T-cell (primary cell): ENCODE results near the gene MRPL4. TPM values are rescaled to one million over a fixed set of nuclear protein-coding genes. Genes with fewer than 3 reads are reported as not detected.
A peak's percentile ranks its signal among the peaks of the same experiment; 100 is the strongest.

ENCODE experiments used
- ATAC-seq, 4 experiments: fragments of 200-7000 bp in 3 of 4; fragments of 150-1000 bp in 1 of 4; cut with Tn5 transposase; replicated peaks in 1 of 4; 1 replicate in 3 of 4; 2 replicates in 1 of 4; pipeline ENCODE4 v1.10.0; 2021; ENCODE audit warnings: moderate library complexity in 3 of 4, mild to moderate bottlenecking in 2 of 4, moderate number of reproducible peaks in 1 of 4
- CTCF ChIA-PET, 2 donors: fragments of 300-600 bp; sonication (Branson Sonifier 250); formaldehyde crosslinking; loops; one replicate each; lab custom pipeline; 2022; ENCODE audit warnings: antibody characterized with exemption in 2 of 2; lab: Charles Lee
- POLR2A ChIA-PET, 2 donors: fragments of 300-600 bp; sonication (Branson Sonifier 250); formaldehyde crosslinking; loops; one replicate each; lab custom pipeline; 2022; ENCODE audit warnings: antibody characterized with exemption in 2 of 2; lab: Charles Lee
- DNase-seq, 35 experiments: peaks; one replicate each; pipeline versions ENCODE4 v3.0.0 to v3.0.0-alpha.2; 2013 to 2023
- H3K27ac ChIP-seq: one replicate; pipeline ENCODE4 v1.5.1; 2013; ENCODE audit warnings: low read length
- H3K27me3 ChIP-seq, 2 experiments: replicated peaks in 1 of 2; 1 replicate in 1 of 2; 2 replicates in 1 of 2; pipeline versions ENCODE4 v1.6.1 to v1.7.0; 2013; ENCODE audit warnings: low read length in 1 of 2, mixed read lengths in 1 of 2; ENCODE audit not compliant: control insufficient read depth in 2 of 2, insufficient read depth in 2 of 2; ENCODE audit errors: extremely low read depth in 1 of 2
- H3K36me3 ChIP-seq, 2 donors: 1 replicate in 1 of 2; 2 replicates in 1 of 2; pipeline versions ENCODE4 v1.6.1 to v1.7.0; 2013; ENCODE audit warnings: low read length in 1 of 2; ENCODE audit not compliant: control insufficient read depth in 2 of 2, insufficient read depth in 1 of 2; ENCODE audit errors: extremely low read depth in 1 of 2
- H3K4me1 ChIP-seq, 2 experiments: 1 replicate in 1 of 2; 2 replicates in 1 of 2; pipeline versions ENCODE4 v1.6.1 to v1.7.0; 2013; ENCODE audit warnings: low read length in 2 of 2, mixed read lengths in 1 of 2; ENCODE audit not compliant: insufficient read depth in 2 of 2, control insufficient read depth in 1 of 2; ENCODE audit errors: extremely low read depth in 1 of 2
- H3K4me3 ChIP-seq, 2 donors: 1 replicate in 1 of 2; 2 replicates in 1 of 2; pipeline versions ENCODE4 v1.5.1 to v1.7.0; 2013; ENCODE audit warnings: mild to moderate bottlenecking in 2 of 2, low read length in 1 of 2, moderate library complexity in 1 of 2; ENCODE audit not compliant: control insufficient read depth in 1 of 2; ENCODE audit errors: extremely low read depth in 1 of 2
- H3K9me3 ChIP-seq: 2 replicates; pipeline ENCODE4 v1.7.0; 2013
- H3K27ac Mint-ChIP-seq, 2 donors: one replicate each; pipeline ENCODE4 v1.8.0; 2020 to 2021; ENCODE audit warnings: mild to moderate bottlenecking in 2 of 2, mixed read lengths in 2 of 2
- H3K27me3 Mint-ChIP-seq, 2 donors: one replicate each; pipeline ENCODE4 v1.8.0; 2021 to 2022; ENCODE audit warnings: mixed read lengths in 2 of 2
- H3K36me3 Mint-ChIP-seq: one replicate; pipeline ENCODE4 v1.8.0; 2021; ENCODE audit warnings: mixed read lengths
- H3K4me1 Mint-ChIP-seq, 3 donors: one replicate each; pipeline ENCODE4 v1.8.0; 2020 to 2022; ENCODE audit warnings: mixed read lengths in 3 of 3, mild to moderate bottlenecking in 1 of 3
- H3K4me3 Mint-ChIP-seq, 3 donors: one replicate each; pipeline ENCODE4 v1.8.0; 2020 to 2022; ENCODE audit warnings: mild to moderate bottlenecking in 3 of 3, mixed read lengths in 3 of 3, moderate library complexity in 3 of 3
- H3K9me3 Mint-ChIP-seq, 3 donors: one replicate each; pipeline ENCODE4 v1.8.0; 2020 to 2022; ENCODE audit warnings: mixed read lengths in 3 of 3
- WGBS: methylation state at CpG from one replicate; pipeline ENCODE4 v1.1.5; 2013; ENCODE audit warnings: missing lambda C conversion rate; ENCODE audit not compliant: insufficient coverage; 5-methylcytosine and 5-hydroxymethylcytosine counted together
- total RNA-seq, 35 experiments: library from RNA in 6 of 35; stranded (reverse) in 6 of 35; fragments of 120-200 nt in 1 of 35; gene quantifications; one replicate each; pipeline versions ENCODE4 v1.2.1 to v1.2.4 and lab custom pipeline; 2013 to 2026

The MRPL4 gene
- total RNA-seq, 5 donors from 2014 or later (not counting 1 experiment from before 2014, with no cell fraction given), result 32.9 to 56.6 (median 53.1) TPM

DNA sequence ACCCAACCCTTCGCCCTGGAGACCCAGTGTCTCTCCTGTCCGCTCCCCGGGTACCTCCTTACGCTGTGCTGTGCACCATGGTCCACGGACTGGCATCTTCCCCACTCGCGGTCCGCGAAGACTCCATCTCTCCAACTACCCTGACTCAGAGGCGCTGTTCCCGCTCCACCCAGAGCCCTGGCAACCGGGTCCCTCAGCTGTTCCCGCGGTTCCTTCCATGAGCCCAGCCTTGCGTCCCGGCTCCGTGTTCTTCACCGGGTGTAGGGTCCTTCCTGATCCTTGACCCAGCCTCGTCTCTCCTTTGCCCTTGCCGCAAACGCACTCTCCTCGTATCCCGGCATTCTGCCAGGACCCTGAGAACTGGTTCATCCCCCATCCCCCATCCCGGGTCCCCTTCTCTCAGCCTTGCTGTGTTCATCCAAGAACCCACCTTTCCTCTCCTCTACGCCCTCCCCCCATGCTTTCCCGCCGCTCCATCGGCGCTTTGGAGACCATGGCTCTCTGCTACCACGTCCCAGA lies 38.4 kb downstream of the MRPL4 start:
- H3K4me3 ChIP-seq, result peak overlapping the region; percentile 39 to 49
- H3K27ac ChIP-seq, result no peak overlapping the region
- peaks cover 31 to 95% of the 10 kb centered on the region in 2 experiments for H3K4me1 ChIP-seq
- peaks cover 9% of the 10 kb centered on the region for H3K36me3 Mint-ChIP-seq
- H3K9me3 ChIP-seq, result no peaks in the 10 kb centered on the region
- peak overlapping the region; percentile 70 to 88 (median 73) for H3K4me3 Mint-ChIP-seq
- CTCF ChIA-PET, result interaction anchor here in 1 of 2 donors (1.7 kb wide), 1 partner anchor 20 kb away, joined by 6 read pairs; the partner anchor contains the start of gene ICAM1
- 2% methylated on average over 29 of the region's 30 CpGs for WGBS
- DNase-seq (peak in 2 of 35 experiments; percentile 20 to 27), ATAC-seq (no peak)
- H3K27me3 ChIP-seq, result peaks cover 15 to 90% of the 10 kb centered on the region in 2 experiments
- no peaks in the 10 kb centered on the region for H3K9me3 Mint-ChIP-seq
- peaks cover 0 to 7% of the 10 kb centered on the region in 2 donors for H3K36me3 ChIP-seq
- peak overlapping the region in 1 of 2 donors; percentile 67 for H3K27ac Mint-ChIP-seq
- POLR2A ChIA-PET, result no interaction called here
- peaks cover 28 to 72% of the 10 kb centered on the region in 2 donors for H3K27me3 Mint-ChIP-seq
- H3K4me1 Mint-ChIP-seq, result peaks cover 64 to 75% (median 71%) of the 10 kb centered on the region in 3 donors

DNA sequence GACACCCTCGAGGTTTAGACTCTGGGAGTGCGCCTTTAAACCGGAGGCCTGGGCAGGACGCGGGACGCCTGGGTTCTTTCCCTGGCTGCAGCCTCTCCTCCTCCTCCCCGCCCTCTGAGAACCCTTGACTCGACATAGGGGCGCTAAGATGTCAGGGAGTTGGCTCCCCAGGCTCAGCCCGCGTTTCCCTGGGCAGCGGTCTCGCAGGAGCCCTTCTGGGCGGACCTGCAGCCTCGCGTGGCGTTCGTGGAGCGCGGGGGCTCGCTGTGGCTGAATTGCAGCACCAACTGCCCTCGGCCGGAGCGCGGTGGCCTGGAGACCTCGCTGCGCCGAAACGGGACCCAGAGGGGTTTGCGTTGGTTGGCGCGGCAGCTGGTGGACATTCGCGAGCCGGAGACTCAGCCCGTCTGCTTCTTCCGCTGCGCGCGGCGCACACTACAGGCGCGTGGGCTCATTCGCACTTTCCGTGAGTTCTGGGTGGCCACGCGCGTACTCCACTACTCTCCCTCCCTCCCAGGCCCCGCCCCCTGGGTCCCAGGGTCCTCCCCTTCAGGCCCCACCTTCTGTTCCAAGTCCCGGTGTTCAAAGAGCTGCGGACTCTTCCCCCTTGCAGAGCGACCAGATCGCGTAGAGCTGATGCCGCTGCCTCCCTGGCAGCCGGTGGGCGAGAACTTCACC lies 39.0 kb downstream of the MRPL4 start:
- Mint-ChIP-seq H3K36me3 (peaks cover 3% of the 10 kb centered on the region), H3K4me3 (peak overlapping the region; percentile 70 to 88 (median 73)), H3K27ac (no peak overlapping the region), H3K4me1 (peaks cover 69 to 79% (median 76%) of the 10 kb centered on the region in 3 donors), H3K9me3 (no peaks in the 10 kb centered on the region), H3K27me3 (peaks cover 33 to 78% of the 10 kb centered on the region in 2 donors)
- under 1% methylated on average over 54 of the region's 57 CpGs for WGBS
- ATAC-seq (peak; percentile 18 to 22 (median 21)), DNase-seq (peak in 14 of 35 experiments; percentile 30 to 69 (median 38))
- no peaks in the 10 kb centered on the region for H3K9me3 ChIP-seq
- H3K36me3 ChIP-seq, result peaks cover 0 to 2% of the 10 kb centered on the region in 2 donors
- POLR2A ChIA-PET, result interaction anchor here in 1 of 2 donors (0.6 kb wide), 1 partner anchor 21 kb away, joined by 5 read pairs; no protein-coding TSS in a partner anchor
- H3K4me3 ChIP-seq, result peak overlapping the region; percentile 39 to 49
- peaks cover 35 to 100% of the 10 kb centered on the region in 2 experiments for H3K4me1 ChIP-seq
- CTCF ChIA-PET, result interaction anchor here in 1 of 2 donors (1.4 to 1.7 kb wide), 2 partner anchors 21 to 32 kb away, joined by 3 to 6 read pairs; partner anchors contain the start of gene ICAM1
- no peak overlapping the region for H3K27ac ChIP-seq
- peaks cover 15 to 96% of the 10 kb centered on the region in 2 experiments for H3K27me3 ChIP-seq

DNA sequence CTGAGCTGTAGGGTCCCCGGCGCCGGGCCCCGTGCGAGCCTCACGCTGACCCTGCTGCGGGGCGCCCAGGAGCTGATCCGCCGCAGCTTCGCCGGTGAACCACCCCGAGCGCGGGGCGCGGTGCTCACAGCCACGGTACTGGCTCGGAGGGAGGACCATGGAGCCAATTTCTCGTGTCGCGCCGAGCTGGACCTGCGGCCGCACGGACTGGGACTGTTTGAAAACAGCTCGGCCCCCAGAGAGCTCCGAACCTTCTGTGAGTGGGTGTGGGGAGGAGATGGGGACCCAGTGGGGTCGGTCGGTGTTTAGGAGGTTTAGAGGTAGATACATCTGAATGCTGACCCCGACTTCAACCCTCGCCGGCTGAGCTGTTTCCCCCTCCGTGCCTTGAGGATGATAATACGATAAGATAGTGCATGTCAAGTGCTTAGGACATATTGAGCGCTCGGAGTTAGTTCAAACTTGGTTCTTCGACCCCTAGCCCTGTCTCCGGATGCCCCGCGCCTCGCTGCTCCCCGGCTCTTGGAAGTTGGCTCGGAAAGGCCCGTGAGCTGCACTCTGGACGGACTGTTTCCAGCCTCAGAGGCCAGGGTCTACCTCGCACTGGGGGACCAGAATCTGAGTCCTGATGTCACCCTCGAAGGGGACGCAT lies 39.7 kb downstream of the MRPL4 start:
- Histone ChIP-seq H3K4me3 (peak overlapping the region; percentile 39 to 49), H3K36me3 (no peaks in the 10 kb centered on the region), H3K27ac (no peak overlapping the region), H3K9me3 (no peaks in the 10 kb centered on the region), H3K4me1 (peaks cover 33 to 95% of the 10 kb centered on the region in 2 experiments), H3K27me3 (peaks cover 15 to 97% of the 10 kb centered on the region in 2 experiments)
- WGBS, result 2% methylated on average over 45 of the region's 49 CpGs
- DNase-seq (peak in 7 of 35 experiments; percentile 3 to 41 (median 16)), ATAC-seq (peak in 1 of 4 experiments; percentile 4)
- Mint-ChIP-seq H3K9me3 (no peaks in the 10 kb centered on the region), H3K4me3 (peak overlapping the region; percentile 70 to 88 (median 73)), H3K4me1 (peaks cover 62 to 73% (median 70%) of the 10 kb centered on the region in 3 donors), H3K36me3 (no peaks in the 10 kb centered on the region), H3K27me3 (peaks cover 33 to 78% of the 10 kb centered on the region in 2 donors), H3K27ac (peak overlapping the region in 1 of 2 donors; percentile 23)
- CTCF ChIA-PET, result interaction anchor here in 1 of 2 donors (1.2 to 1.7 kb wide), 3 partner anchors 12 to 33 kb away, joined by 3 to 6 read pairs (median 4); partner anchors contain the start of gene ICAM1
- POLR2A ChIA-PET, result interaction anchor here (0.6 kb wide), 2 partner anchors 20 to 164 kb away, joined by 5 to 11 read pairs; no protein-coding TSS in a partner anchor

DNA sequence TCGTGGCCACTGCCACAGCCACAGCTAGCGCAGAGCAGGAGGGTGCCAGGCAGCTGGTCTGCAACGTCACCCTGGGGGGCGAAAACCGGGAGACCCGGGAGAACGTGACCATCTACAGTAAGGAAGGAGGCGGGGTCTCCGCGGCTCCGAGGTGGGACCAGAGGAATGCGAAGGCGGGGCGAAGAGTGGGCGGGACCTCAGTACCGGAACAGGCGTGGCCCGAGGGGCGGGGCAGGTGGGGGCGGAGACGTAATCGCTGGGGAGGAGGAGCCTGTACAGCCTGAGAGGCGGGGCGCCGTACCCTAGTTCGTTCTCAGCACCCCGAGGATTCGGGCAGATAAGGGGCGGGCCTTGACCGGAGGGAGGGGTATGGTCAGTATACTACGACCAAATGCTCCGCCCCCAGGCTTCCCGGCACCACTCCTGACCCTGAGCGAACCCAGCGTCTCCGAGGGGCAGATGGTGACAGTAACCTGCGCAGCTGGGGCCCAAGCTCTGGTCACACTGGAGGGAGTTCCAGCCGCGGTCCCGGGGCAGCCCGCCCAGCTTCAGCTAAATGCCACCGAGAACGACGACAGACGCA lies 40.3 kb downstream of the MRPL4 start:
- Mint-ChIP-seq H3K36me3 (no peaks in the 10 kb centered on the region), H3K27ac (peak overlapping the region in 1 of 2 donors; percentile 16), H3K27me3 (peaks cover 33 to 78% of the 10 kb centered on the region in 2 donors), H3K4me1 (peaks cover 57 to 69% (median 66%) of the 10 kb centered on the region in 3 donors), H3K9me3 (no peaks in the 10 kb centered on the region), H3K4me3 (peak overlapping the region; percentile 70 to 88 (median 73))
- ChIA-PET POLR2A (interaction anchor here in 1 of 2 donors (0.6 kb wide), 1 partner anchor 164 kb away, joined by 11 read pairs; no protein-coding TSS in a partner anchor), CTCF (interaction anchor here in 1 of 2 donors (1.2 to 1.7 kb wide), 3 partner anchors 12 to 33 kb away, joined by 3 to 6 read pairs (median 4); partner anchors contain the start of gene ICAM1)
- no peak overlapping the region for H3K27ac ChIP-seq
- DNase-seq, result peak in 29 of 35 experiments; percentile 31 to 74 (median 51)
- 2% methylated on average over 36 of the region's 45 CpGs for WGBS
- no peaks in the 10 kb centered on the region for H3K36me3 ChIP-seq
- no peaks in the 10 kb centered on the region for H3K9me3 ChIP-seq
- peaks cover 15 to 93% of the 10 kb centered on the region in 2 experiments for H3K27me3 ChIP-seq
- peak overlapping the region; percentile 39 to 67 for H3K4me3 ChIP-seq
- H3K4me1 ChIP-seq, result peaks cover 33 to 89% of the 10 kb centered on the region in 2 experiments
- peak; percentile 20 to 52 (median 26) for ATAC-seq

DNA sequence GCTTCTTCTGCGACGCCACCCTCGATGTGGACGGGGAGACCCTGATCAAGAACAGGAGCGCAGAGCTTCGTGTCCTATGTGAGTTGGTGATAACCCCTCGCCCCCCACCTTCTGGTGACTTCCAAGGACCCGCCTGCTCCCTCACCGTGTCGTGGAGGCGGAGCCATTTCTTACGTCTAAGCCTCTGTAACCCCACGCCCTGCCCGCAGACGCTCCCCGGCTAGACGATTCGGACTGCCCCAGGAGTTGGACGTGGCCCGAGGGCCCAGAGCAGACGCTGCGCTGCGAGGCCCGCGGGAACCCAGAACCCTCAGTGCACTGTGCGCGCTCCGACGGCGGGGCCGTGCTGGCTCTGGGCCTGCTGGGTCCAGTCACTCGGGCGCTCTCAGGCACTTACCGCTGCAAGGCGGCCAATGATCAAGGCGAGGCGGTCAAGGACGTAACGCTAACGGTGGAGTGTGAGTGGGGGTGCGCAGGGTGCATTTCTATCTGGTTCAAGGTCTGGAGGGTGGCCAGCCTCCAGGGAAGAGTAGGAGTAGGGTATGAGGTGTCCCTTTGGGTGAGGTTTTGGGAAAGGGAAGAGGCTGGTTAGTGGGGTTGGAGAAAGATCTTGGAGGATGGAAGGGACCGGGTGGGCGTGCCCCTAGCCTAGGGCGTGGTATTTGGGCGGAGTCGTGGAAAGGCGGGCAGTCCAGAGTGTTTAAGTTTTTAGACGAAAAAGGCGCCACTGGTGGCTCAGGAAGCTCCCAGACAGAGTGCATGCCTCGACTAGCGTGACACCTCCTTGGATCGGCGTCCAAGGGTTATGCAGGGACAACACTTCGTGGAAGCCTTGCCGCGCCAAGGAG lies 41.0 kb downstream of the MRPL4 start:
- peaks cover 33 to 71% of the 10 kb centered on the region in 2 donors for H3K27me3 Mint-ChIP-seq
- H3K27me3 ChIP-seq, result peaks cover 15 to 86% of the 10 kb centered on the region in 2 experiments
- H3K4me3 Mint-ChIP-seq, result peak overlapping the region; percentile 67 to 88 (median 70)
- DNase-seq (peak in 2 of 35 experiments; percentile 15 to 34), ATAC-seq (no peak)
- H3K36me3 ChIP-seq, result no peaks in the 10 kb centered on the region
- peak overlapping the region in 1 of 2 donors; percentile 61 for H3K27ac Mint-ChIP-seq
- POLR2A ChIA-PET, result no interaction called here
- H3K9me3 ChIP-seq, result no peaks in the 10 kb centered on the region
- no peak overlapping the region for H3K27ac ChIP-seq
- peaks cover 28 to 82% of the 10 kb centered on the region in 2 experiments for H3K4me1 ChIP-seq
- WGBS, result 27% methylated on average over 55 of the region's 56 CpGs
- no peaks in the 10 kb centered on the region for H3K36me3 Mint-ChIP-seq
- peak overlapping the region; percentile 26 to 67 for H3K4me3 ChIP-seq
- CTCF ChIA-PET, result interaction anchor here in 1 of 2 donors (1.2 to 1.4 kb wide), 2 partner anchors 13 to 34 kb away, joined by 3 to 4 read pairs; no protein-coding TSS in a partner anchor
- H3K9me3 Mint-ChIP-seq, result no peaks in the 10 kb centered on the region
- H3K4me1 Mint-ChIP-seq, result peaks cover 50 to 62% (median 59%) of the 10 kb centered on the region in 3 donors
